ENCODE data around the gene TIAM2. TPM values are rescaled to one million over a fixed set of nuclear protein-coding genes. Genes with fewer than 3 reads are reported as not detected.
A peak's percentile ranks its signal among the peaks of the same experiment; 100 is the strongest.

TIAM2 gene
- total and polyA plus RNA-seq, 9 of the 15 experiments (the other 6 are each of a cell fraction or from before 2014, with no cell fraction given): 0.73 to 6.5 (median 4.3) TPM

GRCh38 chr6:155152211-155153076 lies 157.3 kb downstream of the TIAM2 start (continued):
- peak in 1 of 2 experiments; percentile 75; a peak in 2 of 4 replicates for TF ChIP-seq RAD21 (CRISPR knock-in tag; conservative IDR thresholded peaks at IDR 0.05 in 1 of 2, IDR thresholded peaks at IDR 0.05 in 1 of 2)
- peak; percentile 26; the same call in 1 of the 2 replicates for TF ChIP-seq ZBTB7A (IDR thresholded peaks at IDR 0.05; ENCODE audit: borderline replicate concordance, control insufficient read depth, low read depth, low read length)
- TF ChIP-seq FUS (optimal IDR thresholded peaks at IDR 0.05; ENCODE audit: low read depth, low read length): no peak
- peak; percentile 36; the same call in 1 of the 2 replicates for TF ChIP-seq SMC3 (conservative IDR thresholded peaks at IDR 0.05; ENCODE audit: insufficient read depth, low read depth, low read length)

GRCh38 chr6:155154158-155154830 lies 159.2 kb downstream of the TIAM2 start:
- peaks cover 13 to 18% of the 10 kb centered on the region in 2 experiments; a peak in 4 of 5 replicates for H3K27me3 ChIP-seq (ENCODE audit: control insufficient read depth in 2 of 2, insufficient read depth in 2 of 2, low read length in 2 of 2)
- ATAC-seq: peak; percentile 80
- 4% methylated on average over 11 of the region's 11 CpGs for WGBS (ENCODE audit: insufficient coverage, low coverage, missing lambda C conversion rate)
- peak overlapping the region; percentile 55 for H3K27ac ChIP-seq (ENCODE audit: extremely low read depth, low read depth, low read length)
- H3K9ac ChIP-seq (ENCODE audit: insufficient read depth in 1 of 2, low read depth in 2 of 2, low read length in 2 of 2): peak overlapping the region in 1 of 2 experiments; percentile 33; a peak in 1 of 4 replicates
- intact Hi-C loops (cut with micrococcal nuclease): no loop called here
- no TSS peak for BruUV-seq (replicated peaks)
- in situ Hi-C loops (cut with MboI): no loop called here
- POLR2A ChIA-PET: interaction anchor here (0.5 to 1.0 kb wide), 3 partner anchors 161 to 1007 kb away, joined by 3 read pairs; no protein-coding TSS in a partner anchor
- no peak overlapping the region for H3K4me3 ChIP-seq
- peaks cover 3 to 14% of the 10 kb centered on the region in 2 experiments; a peak in 4 of 5 replicates for H3K4me1 ChIP-seq (replicated peaks in 1 of 2; ENCODE audit: control insufficient read depth in 2 of 2, insufficient read depth in 2 of 2, low read length in 2 of 2)
- peak; percentile 56 to 79 (median 70) for DNase-seq (ENCODE audit: extremely low read depth in 1 of 4, low spot score in 3 of 4)
- no peaks in the 10 kb centered on the region; the same call in 1 of the 2 replicates for H4K20me1 ChIP-seq (replicated peaks; ENCODE audit: control insufficient read depth, insufficient read depth, low read length)
- CTCF ChIA-PET (ENCODE audit: low intra/inter-chr PET ratio): no interaction called here
- peak overlapping the region; percentile 64 for H3K4me2 ChIP-seq (ENCODE audit: insufficient read depth, low read length)
- H3K79me2 ChIP-seq (ENCODE audit: control insufficient read depth, insufficient read depth, low read length): no peaks in the 10 kb centered on the region
- H3K9me3 ChIP-seq (replicated peaks; ENCODE audit: control insufficient read depth, insufficient read depth, low read depth, low read length): no peaks in the 10 kb centered on the region
- H3K36me3 ChIP-seq (ENCODE audit: control insufficient read depth, insufficient read depth, low read length): no peaks in the 10 kb centered on the region
- FAIRE-seq: peak; percentile 78
- no peaks in the 10 kb centered on the region for H3K9me1 ChIP-seq (ENCODE audit: control insufficient read depth, insufficient read depth, low read length)
- peak overlapping the region; percentile 54 for H2AFZ ChIP-seq (ENCODE audit: low read depth, low read length)
- TF ChIP-seq SMARCA4 (IDR thresholded peaks at IDR 0.05) (peak; percentile 84), TAL1 (IDR thresholded peaks at IDR 0.05) (peak; percentile 44; the same call in 1 of the 2 replicates), FOXA3 (CRISPR knock-in tag; conservative IDR thresholded peaks at IDR 0.05 in 1 of 2, IDR thresholded peaks at IDR 0.05 in 1 of 2) (0 out of 4 replicates have a peak, but pooled peaks of 1 of the 2 experiments have one; percentile 18), EP300 (IDR thresholded peaks at IDR 0.05; ENCODE audit: low read length) (peak; percentile 72; the same call in 1 of the 2 replicates), DPF2 (IDR thresholded peaks at IDR 0.05) (peak; percentile 70; the same call in 1 of the 2 replicates), TAF9B (IDR thresholded peaks at IDR 0.05; ENCODE audit: partially characterized antibody) (peak; percentile 25), PCBP2 (IDR thresholded peaks at IDR 0.05; ENCODE audit: low read depth, low read length, poor library complexity, severe bottlenecking) (no peak), EHMT2 (IDR thresholded peaks at IDR 0.05) (0 out of 2 replicates have a peak, but pooled peaks have one; percentile 12), CREM (IDR thresholded peaks at IDR 0.05; ENCODE audit: low read depth) (peak; percentile 32; the same call in 1 of the 2 replicates), CTBP1 (IDR thresholded peaks at IDR 0.05; ENCODE audit: borderline replicate concordance) (peak; percentile 75; the same call in 1 of the 2 replicates), TEAD1 (CRISPR knock-in tag; IDR thresholded peaks at IDR 0.05) (peak; percentile 34 to 46; a peak in 1 of 4 replicates), THAP7 (CRISPR knock-in tag; IDR thresholded peaks at IDR 0.05) (no peak)

All from K562 (cell line).